ENCODE results near the gene CAMTA1.

Gene CAMTA1

DNA sequence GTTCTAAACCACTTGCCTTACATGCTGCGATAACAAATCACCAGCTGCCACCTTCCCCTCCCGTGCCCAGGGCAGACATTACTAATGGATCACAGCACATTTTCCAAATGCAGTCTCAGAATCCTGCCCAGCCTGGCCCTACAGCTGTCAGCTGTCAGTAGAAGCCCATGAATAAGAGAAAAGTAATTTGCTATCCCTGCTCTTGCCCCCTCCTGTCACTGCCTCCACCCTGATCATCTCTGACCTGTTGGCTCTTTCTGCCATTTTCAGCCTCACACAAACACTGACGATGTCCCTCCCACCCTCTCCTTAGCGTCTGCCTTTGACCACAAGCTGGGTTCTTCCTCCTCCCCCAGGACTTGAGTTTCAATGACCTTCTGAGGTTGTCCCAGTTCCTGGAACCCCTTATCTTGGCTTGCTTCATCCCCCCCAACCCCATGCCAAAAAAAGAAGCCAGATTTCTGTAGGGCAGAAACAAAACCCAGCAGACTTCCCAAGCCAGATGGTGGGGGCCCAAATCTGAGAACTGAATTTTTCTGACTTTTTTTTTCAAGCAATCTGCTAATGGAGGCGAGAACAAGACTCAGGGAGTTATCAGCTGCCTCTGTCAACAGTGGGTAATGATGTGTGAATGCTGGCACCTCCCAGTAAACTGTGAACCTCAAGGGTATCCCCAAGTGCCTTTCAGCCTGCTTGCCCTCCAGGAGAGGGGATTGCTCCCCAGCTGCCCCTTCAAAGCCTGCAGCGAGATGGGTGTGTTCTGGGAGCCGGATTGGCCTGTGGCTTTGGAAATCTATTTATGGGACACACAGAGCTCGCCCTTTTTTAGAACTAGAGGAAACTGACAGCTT lies 769.4 kb downstream of the CAMTA1 start:
- no peak for DNase-seq (ENCODE audit: low read depth in 2 of 2)

DNA sequence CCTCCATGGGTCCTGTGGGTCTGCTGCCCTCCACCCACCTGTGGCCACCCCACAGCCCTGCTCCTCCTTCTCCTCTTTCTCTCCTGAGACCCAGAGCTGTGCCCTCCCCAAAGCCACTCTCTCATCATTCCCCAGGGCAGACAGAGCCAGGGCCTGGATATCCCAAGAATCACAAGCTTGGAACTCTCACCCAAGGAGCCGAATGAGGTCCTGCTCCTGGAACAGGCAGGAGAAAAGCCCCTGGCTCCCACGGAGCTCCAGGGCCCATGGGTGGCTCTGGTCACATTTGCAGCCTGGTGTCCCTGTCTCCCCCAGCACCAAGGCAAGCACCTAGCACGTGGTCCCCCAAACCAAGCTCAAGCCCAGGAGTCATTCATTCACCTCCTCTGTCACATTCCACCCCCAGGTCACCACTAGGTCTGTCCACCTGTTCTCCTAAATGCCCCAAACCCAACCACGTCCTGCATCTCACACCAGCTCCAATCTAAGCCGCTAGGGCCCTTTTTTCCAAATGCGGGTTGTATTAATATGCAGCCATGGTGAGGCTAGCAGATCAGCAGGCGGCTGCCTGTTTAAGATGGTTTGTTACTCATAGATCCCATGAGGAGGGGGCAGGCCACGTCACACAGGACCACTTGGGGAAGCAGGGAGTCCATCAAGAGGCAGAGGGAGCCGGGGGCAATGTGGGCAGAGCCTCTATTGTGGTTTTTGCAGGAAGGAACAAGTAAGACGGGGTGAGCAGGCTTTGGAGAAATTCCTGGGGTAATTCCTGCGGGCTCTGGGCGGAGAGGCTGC lies 770.3 kb downstream of the CAMTA1 start:
- DNase-seq (ENCODE audit: low read depth in 2 of 2) = no peak

DNA sequence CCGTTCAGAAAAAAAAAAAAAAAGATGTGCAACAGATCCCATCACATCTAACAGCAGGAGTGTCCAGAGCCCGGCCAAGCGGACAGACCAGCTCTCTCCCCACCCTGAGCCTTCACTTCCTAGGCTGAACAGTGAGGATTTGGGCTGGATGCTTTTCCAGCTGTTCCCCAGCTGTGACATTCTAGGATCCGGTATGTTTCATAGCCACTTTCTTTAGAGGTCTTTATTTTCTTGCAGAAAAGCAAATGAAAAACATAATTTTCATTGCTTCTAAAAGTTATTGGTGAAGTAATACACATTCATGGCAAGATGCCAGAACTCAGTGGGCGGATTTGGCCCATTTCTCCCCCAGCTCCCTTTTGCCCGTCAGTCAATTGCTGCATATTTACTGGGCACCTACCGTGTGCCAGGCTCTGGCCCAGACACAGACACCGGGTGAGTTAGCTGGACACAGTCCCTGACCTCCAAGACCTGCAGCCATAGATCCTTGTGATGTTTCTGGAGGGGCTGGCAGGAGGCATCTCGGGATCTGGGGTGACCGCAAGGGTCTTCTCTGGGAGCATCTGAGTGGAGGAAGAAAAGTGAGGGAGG lies 772.1 kb downstream of the CAMTA1 start:
- no peak for DNase-seq (ENCODE audit: low read depth in 2 of 2)

DNA sequence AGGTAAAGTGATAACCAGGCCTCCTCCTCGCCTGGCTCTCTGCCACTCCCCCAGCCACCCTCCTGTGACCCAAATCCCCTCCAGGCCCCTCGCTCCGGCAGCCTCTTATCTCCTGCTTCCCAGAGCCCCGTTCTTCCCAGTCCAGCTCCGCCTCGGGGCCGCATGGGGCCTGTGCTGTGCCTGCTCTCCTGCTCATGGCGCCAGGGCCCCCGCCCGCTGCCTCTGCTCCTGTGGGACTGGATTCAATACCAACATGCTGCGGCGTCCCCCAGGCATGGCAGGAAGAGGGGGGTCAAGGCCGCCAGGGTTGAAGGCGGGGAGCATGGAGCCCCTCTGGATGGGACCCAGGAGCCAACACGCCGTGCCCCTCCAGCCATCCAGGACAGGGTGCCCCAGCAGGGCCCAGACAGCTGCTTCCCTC lies 772.8 kb downstream of the CAMTA1 start:
- DNase-seq (ENCODE audit: low read depth in 2 of 2) = no peak

DNA sequence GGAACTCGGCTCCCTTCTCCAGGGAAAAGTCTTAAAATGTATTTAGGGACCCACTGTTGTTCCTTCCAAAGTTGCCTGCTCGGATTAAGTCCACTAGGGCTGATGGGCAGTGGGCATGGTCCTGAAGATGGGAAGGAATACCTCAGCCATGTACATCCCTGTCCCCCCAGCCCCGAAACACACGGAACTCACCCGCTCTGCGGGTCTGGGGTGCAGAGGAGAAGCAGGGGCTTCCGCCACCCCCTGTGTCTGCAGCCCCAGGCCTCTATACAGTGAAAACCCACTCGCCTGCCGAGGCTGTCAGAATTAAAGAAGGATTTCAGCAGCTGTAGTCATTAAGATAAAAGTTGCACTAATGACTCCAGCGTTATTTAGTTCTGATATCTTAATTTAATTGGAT lies 773.2 kb downstream of the CAMTA1 start:
- no peak for DNase-seq (ENCODE audit: low read depth in 2 of 2)

DNA sequence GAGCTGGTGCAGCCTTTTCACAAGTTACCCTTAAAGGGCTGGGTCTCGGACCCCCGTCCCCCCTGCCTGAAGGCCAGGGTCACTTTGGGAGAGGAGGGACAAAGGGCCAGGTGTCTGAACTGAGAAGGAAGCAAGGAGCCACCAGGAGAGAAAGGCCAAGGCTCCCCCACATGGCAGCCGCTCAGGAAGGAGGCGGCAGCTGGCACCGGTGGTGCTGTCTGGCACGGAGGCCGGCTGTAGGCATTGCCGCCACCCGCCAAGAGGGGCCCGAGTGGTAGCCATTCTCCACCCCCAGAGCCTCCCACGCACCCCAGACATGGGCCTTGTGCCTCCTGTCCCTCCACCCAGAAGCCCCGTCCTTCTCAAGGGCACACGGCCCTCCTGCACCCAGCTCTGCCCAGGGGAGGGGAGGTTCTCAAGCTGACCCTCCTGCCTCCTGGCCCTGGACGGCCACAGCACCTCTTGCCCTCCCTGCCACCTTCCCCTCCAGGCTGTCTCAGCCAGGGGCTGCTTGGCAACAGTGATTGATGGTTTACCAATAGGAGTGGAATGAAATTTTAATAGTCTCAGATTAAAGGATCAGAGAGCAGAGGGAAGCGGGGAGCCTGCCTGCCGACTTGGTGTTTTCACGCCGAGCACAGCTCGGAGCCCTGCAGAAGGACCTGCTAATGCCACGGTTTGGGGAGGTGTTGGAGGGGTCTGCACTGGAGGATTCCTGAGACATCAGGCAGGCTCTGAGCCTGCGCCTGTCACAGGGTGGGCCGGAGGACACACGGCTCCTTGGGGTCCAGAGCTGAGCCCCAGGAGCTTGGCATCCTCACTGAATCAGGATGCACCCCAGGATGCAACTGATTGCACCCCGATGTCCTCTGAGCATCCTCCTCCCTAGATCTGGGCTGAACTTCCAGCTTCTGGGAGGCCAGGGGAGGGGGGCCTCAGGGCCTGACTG lies 773.9 kb downstream of the CAMTA1 start:
- DNase-seq (ENCODE audit: low read depth in 2 of 2) = no peak

DNA sequence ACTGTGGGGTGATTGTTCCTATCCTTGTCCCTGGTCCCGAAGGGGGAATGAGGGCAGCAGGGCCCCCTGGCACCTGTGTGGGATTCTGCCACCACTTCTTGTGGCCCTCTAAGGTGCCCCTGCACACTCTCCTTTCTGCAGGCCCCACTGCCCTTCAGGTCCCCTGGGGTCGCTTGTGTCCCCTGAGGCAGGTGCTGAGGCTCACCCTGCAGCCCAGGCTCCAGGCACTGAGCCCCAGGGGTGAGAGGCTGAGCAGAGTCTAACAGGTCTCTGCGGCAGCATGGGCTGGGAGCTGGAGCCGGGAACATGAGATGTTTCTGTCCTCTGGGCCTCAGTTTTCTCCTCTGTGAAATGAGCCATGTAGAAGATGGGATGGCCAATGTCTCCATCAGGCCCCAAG lies 774.9 kb downstream of the CAMTA1 start:
- no peak for DNase-seq (ENCODE audit: low read depth in 2 of 2)

DNA sequence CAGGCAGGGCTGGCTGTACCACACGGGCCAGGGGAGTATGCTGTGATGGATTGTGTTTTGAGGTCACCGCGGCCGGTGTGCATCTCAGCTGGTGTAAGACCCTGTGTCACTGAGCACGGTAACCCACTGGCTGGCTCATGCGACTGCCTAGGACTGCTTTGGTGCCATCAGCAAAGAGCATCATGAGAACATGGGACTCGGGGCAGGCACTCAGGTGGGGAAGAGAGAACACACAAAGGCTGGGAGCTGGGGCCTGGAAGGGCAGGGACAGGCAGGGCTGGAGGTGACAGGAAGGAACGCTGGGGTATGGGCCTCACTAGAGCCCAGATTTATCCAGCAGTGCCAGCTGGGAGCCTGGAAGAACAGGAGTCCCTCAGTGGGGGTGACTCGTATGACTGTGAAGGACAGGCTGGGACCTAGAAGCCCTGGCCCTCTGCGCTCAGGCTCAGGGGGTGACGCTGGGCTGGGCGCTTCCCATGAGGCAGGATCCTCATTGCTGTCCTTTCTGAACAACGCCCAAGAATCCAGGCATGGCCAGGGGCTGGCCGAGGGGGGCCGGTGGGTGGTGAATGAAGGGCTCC lies 775.4 kb downstream of the CAMTA1 start:
- no peak for DNase-seq (ENCODE audit: low read depth in 2 of 2)

DNA sequence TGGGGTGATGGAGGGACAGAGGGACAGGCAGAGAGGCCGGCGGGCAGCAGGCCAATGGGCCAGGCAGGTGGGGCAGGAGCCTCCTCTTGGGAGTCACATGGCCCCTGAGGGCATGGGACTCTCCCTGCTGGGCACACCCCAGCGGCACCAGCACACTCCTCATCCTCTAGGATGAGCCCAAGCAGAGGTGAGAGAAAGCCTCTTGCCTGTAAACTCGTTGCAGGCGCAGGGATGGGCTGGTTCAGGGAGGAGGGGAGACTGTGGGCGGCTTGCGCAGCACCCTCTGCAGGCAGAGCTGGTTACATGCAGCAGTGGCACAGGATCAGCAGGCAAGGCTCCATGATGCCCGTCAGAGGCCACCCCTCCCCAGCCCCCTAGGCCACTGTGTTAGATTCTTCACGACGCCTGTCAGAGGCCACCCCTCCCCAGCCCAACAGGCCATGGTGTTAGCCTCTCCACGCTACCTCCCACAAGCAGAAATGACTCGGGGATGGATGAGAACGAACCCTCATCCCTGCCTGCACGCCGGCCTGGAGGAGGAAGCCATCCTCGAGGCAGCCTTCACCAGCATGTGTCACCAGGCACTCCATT lies 776.2 kb downstream of the CAMTA1 start:
- no peak for DNase-seq (ENCODE audit: low read depth in 2 of 2)

DNA sequence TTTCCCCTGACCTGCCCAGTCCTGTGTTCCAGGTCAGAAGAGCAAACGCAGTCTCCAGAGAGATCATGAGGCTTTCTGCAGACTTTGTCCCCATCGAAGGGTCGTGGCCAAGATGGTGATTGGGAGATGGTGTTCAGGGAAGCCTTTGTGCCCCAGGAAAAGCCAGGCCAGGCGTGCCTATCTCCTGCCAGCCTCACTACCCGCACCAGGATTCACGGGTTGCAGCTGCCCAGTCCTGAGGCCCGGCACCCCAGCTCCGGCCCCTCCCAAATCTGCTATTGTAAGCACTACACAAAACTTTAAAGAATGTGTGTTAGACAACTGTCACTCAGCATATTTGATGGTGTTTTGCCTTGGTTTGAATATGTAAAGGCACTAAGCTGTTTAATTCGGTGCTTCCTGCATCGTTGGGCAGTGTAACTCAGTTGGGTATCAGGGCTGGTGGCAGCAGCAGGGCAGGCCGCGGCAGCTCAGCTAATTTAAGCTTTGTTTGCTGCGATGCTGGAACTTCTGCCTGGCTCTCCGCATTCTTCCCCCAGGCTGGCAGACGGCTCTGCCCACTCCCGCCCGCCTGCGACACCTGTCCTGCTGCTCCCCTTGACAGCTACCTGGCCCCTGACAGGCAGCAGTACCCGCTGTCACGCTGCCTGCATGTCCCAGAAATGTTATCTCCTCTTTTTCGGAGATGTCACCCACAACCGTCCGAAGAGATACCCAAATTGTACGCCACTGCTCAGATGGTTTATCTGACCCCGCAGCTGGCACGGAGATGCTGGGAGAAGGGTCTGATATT lies 776.9 kb downstream of the CAMTA1 start:
- no peak for DNase-seq (ENCODE audit: low read depth in 2 of 2)

DNA sequence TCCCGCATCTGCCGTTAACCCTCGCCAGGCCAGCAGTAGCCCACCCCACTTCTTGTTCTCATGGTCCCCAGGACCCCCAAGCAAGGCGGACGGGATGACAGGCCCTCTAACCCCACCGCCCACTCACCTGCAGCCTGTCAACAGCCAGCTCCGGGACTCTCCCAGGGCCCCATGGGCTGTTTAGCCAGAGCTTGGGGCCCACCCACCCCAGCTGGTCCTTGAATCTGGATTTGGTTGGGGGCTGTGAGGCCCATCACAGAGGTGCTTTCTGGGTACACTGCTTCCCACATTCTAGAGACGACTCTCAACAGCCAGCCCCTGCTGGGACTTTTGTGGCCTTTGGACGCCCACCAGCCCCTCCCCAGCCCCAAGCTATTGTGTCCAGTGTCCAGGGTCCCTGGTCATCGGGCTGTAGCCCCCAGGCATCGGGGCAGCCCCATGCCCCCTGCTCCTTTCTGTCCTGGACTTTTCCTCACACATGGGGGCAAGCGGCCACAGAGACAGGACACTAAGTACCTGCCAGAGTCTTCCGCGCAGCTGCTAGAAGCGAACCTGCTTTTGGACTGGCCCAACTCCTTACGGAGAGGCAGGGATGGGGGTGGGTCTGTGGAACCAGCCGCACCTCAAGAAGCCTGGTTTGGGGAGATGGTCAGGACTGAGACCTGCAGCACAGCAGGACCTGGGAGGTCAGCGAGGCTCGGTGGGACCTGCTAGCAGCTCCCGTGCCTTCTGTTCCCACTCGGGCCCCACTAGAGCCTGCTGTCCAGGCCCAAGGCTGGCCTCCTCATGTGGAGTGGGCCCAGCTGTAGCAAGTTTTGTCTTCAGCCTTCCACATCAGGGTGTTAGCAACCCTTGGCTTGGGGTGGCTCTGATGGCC lies 777.7 kb downstream of the CAMTA1 start:
- no peak for DNase-seq (ENCODE audit: low read depth in 2 of 2)

DNA sequence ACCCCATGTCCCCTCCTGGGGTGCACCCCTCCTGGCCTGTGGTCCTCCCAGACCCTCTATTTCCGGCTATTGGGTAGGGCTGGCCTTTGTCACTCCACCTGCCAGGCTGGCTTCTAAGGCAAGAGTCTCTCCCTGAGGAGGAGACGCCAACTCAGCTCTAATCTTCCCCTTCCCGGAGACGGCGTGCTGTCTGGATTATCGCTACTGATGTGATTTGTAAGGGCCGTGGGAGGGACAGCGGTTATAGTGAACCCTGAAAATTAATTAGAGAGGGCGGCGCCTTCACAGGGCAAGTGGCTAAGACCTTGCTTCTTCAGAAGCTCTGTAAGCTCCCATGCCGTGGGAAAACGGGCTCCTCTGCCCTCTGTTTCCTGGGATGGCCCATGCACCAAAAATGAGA lies 778.9 kb downstream of the CAMTA1 start:
- DNase-seq (ENCODE audit: low read depth in 2 of 2) = no peak

DNA sequence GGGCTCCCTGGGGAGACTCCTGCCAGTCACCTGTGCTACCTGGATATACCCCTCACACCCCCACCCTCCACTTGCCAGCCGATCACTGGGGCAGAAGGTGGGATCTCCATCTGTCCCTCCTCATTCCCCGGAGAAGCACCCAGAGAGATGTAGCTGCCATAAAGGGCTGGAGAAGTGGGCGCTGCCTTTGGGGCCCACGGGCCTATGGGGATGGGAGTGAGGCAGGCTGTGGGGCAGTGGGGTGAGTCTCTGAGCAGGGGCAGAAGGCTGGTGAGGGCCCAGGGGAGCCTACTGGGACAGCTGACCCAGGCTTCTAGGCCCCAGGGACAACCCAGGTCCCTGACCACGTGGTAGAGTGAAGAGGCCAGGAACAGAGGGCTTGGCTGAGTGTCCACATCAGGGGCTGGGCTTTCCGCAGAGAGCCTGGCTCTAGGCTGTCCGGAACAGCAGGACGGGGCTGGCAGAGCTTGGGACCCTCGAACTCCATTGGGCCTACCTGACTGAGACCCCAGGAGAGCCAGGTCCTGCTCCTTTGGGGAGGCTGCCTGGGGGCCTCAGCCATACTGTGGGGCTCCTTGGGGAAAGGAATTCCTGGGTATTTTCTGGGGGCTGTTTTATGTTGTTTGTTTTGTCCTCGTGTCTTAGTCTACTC lies 780.0 kb downstream of the CAMTA1 start:
- DNase-seq (ENCODE audit: low read depth in 2 of 2) = no peak

DNA sequence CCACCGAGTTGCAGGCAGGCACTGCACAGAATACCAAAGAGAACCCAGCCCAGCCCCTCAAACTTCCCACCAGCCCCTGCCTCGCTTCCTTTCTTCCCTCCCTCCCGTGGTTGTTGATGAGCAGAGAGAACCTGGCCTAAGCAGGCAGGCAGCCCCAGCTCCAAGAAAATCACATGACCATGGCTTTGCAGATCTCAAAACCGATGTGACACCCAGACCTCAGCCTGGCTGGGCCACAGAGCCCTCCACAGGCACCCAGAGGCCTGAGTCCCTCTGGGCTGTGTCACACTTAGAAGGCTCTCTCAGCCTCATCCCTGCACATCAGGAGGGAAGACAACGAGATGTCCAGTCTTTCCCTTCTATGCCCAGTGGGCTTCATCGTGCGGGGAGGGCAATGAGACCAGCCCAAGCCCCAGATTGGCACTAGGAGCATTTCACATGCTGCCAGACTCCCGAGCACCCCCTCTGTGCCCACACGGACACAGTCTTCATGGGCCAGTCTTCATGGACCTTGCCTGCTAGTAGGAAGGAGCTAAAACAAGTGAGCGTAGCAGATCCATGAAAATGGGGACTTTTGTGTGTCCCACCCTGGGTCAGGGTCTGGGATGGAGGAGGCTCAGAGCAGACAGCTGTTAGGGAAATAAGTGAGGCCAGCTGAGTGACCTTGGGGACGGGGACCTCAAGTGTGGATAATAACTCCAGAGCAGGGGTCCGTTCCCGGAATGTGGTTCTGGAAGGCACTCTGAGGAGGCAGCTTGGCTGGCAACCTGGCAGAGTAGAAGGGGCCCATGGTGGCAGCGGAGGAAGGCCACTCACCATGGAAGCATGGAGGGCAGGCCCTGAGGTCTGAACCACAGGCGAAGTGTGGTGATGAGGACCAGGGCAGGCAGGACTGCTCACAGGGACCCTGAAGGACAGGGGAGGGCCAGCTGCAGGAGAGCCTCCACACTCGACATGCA lies 781.4 kb downstream of the CAMTA1 start:
- no peak for DNase-seq (ENCODE audit: low read depth in 2 of 2)

DNA sequence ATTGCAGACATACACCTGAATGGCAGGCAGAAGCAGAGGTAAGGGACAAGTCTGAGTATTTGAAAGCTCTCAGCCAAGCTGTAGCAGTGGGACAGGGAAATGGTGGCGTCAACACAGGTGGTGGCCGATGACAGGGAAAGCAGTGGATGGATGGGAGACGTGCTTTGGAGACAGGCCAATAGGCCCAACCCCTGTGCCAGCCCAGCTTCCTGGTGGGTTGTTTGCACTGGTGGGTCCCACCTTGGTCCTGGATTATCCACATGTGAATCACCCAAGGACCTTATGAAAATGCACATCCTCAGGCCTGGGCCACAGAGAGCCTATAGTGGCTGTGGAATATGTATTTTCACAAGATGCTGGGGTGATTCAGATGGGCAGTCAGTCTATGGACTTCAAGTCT lies 782.1 kb downstream of the CAMTA1 start:
- DNase-seq (ENCODE audit: low read depth in 2 of 2) = no peak

DNA sequence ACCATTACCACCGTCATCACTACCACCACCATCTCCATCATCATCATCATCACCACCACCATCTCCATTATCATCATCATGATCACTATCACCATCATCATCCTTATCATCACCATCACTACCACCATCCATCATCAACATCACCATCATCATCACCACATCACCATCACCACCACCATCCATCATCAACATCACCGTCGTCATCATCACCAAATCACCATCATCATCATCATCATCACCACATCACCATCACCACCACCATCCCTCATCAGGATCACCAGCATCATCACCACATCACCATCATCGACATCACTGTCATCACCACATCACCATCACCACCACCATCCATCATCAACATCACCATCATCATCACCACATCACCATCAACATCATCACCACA lies 782.8 kb downstream of the CAMTA1 start:
- no peak for DNase-seq (ENCODE audit: low read depth in 2 of 2)

DNA sequence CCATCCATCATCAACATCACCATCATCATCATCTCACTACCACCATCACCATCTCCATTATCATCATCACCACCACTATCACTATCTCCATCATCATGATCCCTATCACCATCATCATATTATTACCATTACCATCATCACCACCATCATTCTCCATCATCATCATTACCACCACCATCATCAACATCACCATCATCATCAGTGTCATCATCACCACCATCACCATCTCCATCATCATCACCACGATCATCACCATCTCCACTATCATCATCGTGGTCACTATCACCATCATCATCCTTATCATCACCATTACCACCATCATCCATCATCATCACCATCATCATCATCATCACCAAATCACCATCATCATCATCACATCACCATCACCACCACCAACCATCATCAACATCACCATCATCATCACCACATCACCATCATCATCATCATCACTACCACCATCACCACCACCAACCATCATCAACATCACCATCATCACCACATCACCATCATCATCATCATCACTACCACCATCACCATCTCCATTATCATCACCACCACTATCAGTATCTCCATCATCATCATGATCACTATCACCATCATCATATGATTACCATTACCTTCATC lies 783.8 kb downstream of the CAMTA1 start:
- DNase-seq (ENCODE audit: low read depth in 2 of 2) = no peak
